Activated CD4-positive, alpha-beta T cell treated with anti-CD3 and anti-CD28 coated beads for 4 hours (primary cell): ENCODE results near the gene KRT36.
A peak's percentile ranks its signal among the peaks of the same experiment; 100 is the strongest.

Experiments
- DNase-seq, 2 donors: peaks; one replicate each; pipeline ENCODE4 v3.0.0-alpha.2; 2020

KRT36 gene

DNA sequence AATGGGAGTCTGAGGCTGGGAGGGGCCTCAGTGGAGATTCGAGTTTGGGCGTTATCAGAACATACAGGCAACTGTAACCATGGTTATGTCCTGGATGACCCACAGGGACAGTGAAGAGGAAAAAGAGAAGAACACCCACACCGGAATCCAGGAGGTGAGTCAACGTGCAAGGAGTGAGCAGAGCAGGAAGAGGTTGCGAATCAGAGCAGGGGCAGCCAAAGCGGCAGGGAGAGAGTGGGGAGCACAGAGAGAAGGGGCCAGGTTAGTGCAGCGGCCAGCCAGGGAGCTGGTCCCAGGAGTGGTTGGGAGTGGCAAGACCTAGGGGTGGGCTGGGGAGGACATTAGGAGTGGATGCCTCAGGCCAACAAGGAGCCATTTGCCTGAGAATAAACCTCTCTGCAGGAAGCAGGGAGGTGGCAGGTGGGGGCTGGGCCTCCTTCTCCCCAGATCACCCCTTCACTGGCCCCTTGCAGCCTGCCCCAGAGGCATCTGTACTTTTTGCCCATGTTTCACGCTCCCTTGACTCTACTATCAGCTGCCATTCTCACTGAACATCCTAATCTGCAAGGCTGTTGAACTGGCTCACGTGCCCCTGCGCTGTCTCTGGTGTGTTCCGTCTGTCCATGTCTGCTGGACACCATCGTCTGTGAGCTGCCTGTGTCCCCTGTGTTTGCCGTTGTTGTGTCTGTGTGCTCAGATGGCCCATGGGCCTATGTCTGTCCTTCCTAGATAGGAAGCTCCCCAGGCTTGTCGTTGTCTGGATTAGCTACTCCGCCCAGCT is 10.6 kb upstream of the KRT36 start:
- no peak for DNase-seq

DNA sequence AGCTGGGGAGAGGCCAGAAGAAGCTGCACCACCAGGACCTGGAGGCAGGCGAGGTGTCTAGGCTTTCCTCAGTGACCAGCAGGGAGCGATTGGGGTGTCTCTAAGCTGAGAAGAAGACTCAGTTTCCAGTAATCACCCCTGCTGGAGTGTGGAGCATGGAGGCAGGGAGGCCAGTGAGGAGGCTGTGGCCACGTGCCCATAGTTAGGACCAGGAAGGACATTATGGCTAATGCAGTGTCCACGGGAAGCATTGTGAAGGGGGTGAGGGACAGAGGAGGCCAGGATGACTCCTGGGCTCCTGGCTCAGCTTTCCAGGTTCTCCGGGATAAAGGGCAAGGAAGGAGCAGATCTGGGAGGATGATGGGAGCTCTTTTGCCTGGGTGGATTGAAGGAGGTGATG is 10.0 kb upstream of the KRT36 start:
- no peak for DNase-seq

DNA sequence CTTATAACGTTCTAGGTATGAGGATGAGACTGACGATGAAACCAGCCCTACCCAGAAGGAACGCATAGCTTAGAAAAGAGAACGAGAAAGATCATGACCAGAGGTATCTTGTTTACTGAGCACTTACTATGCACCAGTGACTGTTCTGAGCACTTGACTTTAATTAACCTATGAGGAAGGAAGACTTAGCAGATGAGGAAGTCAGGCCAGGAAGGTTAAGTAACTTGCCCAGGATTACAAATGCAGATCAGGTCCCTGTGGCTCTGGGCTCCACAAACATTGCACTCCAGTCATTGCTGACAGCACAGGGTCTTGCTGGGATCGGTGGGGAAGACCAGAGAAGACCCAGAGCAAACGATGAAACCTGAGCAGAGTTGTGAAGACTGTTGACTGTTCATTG is 8.6 kb upstream of the KRT36 start:
- DNase-seq, result no peak

DNA sequence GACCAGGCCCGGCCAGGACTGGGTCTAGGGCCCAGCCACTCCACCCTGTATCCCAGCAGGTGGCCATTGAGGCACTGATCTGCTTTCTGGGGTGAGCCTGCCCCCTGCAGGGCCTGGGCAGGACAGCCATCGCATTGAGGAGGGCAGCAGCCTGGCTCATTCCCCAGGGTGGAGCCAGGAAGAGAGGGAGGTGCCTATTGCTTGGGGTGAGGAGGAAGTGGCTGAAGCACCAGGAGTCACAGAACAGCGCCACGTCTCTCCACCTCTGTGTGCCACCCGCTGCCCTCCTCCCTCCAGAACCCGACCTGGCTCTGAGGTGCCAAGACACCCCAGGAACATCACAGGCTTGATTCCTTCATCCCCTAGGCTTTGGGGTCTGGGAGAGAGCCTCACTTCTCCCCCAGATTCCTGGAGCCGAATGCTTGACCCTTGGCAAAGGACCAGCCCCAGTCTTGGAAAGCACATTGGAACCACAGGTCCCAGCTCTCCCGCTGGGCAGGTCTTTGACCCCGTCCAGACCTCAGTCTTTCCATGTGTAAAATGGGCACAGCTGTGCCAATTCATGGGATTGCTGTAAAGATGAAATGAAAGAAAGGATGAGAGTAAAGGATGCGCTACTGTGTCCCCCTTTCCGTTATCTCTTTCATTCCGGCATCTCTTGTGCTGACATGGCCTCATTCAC is 7.2 kb upstream of the KRT36 start:
- peak; percentile 30 to 45 for DNase-seq

DNA sequence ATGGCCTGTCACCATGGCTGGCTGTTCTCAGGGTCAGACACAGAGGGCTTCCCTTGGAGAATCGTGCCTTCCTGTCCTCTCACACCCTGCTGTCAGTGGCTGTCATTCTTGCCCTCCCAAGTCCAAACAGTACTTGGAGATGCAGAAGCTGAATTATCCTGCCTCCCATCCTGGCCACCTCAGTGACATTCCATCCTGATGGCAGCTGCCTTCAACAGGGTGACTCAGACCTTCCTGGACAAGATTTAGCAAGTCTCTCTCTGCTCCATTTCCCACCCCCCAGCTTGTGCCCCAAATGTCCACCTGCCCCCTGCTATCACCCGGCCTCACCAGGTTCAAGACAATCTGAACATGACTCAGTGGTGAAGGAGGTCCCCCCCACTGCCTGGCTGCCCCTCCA is 4.8 kb upstream of the KRT36 start:
- DNase-seq, result no peak

DNA sequence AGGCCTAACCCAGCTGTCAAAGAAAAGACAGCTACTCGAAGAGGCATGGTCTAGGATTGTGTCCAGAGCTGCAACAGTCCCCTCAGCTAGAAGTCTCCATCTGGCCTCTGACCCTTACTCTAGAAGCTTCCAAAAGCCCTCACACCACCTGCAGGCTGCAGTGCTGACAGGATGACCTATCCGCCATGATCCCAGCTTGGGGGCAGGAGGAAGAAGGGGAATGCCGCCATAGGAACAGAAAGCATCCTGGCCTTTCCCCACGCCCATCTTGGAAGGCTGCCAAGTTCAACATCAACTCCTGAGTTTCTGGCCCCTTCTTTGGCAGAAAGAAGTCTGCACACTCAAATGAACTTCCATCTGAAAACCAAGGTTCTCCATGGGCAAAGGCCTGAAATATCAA is 3.1 kb upstream of the KRT36 start:
- DNase-seq, result no peak

DNA sequence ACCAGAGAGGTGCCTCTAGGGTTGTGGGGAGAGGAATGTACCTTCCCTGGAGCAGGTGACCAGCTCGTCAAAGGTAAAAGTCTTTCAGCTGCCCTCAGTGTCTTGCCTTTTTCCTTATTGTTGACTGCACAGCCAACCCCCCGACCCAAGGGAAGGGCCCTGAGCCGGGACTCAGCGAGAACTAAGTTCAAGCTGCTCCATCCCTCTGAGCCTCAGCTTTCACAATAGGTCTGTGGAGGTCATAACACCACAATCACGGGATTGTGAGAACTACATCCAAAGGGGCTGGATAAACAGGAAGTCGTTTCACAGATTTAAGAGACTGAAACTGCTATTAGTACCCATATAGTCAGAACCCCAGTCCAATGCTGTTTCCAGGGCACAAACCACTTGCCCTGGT is 2.6 kb upstream of the KRT36 start:
- DNase-seq, result no peak

DNA sequence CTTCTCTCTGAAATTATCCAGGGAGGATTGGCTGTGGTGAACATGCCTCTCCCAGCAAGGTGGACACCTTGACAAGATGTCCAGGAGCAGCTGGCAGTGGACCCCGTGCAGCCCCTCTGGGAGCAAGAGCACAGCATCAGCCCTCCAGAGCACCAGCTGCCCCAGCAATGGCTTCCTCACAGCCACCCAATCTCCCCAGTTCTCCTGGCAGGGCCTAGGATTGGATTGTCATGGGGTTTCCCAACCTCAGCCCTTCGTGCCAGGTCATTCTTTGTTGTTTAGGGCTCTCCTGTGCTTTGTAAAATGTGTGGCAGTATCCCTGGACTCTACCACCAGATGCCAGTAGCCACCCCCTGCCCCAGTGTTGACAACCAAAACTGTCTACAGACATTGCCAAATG is 1.8 kb upstream of the KRT36 start:
- no peak for DNase-seq

DNA sequence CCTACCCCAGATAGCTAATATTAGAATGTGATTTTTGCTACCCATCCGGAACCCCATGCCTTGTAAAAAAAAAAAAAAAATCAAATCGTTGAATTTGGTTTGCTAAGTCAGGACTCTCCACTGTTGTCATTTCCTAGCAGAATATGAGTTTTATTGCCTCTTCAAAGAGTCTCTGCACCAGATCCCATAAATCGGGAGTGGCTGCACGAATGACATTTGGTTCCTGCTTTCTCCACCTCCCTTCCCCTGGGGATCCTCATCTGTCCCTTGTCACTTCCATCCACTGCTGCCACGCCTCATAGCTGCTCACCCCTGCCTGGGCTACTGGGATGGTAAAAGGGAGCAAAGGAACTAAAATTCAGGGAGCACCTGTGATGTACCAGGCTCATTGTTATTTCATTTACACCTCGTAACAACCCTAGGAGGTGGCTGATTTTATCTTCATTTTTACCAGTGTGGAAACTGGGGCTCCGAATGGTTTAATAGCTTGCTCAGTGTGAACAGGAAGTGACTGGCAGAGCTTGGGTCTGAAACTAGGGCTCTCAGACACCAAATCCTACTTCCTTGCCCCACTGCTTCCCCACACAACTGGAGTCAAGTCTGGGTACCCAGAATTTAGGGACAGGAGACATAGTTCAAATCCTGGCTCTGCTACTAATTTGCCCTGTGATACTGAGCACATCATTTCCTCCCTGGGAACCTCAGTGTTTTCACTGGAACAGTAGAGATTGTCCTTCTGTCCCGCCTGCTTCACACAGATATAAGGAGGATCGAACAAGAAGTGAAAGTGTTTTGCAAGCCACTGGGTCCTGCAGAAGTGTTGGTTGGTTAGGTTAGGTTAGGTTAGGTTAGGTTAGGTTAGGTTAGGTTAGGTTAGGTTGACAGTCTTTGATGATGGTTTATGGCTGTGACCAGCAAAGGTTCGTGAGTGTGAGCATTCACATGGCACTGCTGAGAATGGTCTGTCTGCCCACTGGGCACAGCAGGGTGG is 585 bp upstream of the KRT36 start:
- DNase-seq, result no peak

DNA sequence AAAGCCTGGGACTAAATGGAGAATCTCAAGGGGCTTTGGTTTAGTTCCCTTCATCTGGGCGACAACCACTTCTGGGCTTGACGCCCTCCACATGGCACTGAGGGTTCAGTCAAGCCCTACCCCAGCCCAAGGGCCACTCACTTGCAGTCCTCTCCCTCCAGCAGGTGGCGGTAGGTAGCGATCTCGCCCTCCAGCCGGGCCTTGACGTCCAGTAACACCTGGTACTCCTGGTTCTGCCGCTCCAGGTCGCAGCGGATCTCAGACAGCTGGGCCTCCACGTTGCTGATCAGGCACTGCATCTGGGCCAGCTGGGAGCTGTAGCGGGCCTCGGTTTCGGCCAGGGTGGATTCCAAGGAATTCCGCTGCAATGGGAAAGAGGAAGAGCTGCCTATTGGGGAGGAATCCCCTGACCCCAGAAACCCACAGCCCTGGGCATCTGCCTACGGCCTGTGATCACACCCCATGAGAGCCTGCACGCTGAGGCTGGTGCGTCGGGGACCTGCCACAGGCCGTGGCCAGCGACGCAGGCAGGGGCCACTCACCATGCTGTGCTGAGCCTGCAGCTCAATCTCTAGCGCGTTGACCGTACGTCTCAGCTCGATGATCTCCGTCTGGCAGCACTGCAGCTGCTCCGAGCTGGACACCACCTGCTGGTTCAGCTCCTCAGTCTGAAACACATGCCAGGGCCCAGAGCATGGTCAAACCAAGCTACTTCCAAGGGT is 2.7 kb downstream of the KRT36 start:
- peak in 1 of 2 donors; percentile 9 for DNase-seq

DNA sequence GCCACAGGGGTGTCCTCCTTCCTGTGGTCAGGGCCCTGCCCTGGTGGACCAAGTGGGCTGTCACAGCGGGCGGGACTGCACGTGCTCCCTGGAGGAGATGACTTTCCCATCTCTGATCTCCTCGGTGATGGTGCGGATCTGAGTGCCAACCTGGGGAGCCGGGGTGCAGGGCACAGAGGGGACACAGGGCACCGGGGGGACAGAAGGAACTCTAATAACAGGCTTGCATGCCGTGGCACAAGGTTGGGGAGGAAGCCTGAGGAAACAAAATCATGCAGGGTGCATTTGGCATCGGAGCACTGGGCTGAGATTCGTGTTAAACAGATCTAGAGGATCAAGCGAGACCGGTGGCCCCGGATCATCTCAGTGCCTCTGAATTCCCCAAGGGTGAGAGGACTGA is 3.4 kb downstream of the KRT36 start:
- no peak for DNase-seq

DNA sequence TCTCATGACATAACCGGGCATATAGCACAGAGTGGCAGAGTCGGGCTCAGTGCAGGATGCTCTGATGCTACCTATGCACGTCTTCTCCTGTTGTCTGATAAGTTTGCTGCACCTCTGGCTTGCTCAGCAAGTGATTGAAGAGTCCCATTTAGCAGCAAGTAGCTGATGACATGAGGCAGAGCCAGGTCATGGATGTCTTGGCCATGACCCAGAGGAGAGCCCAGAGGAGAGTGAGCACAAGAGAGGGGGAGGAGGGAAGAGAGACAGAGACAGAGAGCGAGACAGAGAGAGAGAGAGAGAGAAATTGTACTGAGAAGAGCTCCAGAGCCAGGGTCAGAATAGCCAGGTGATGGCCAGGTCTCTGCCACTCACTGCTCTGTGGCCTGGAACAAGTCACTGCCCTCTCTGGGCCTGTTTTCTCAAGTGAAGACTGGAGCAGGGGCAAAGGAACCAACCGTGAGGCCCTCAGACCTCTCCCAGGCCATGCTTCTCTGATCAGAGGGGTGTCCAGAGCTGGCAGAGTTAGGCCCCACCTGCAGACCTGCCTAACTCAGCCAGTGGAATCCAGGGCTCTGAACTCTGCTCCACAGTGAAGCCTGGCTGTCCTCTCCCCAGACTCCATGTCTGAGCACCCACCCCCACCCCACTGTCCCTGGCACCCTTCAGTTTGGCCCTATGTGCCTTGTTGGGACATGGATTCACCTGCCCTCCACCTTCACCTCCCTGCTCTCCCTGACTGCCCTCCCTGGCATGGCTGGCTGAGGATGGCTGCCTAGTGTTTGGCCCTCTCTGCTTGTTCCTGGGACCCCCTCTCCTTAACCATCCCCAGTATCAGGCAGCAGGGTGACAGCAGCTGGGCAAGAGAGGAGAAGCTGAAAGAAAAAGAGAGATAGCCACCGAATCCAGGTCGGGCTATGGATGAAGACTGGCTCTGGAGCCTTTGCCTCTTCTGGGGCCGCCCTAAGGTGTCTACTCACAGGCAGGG is 4.5 kb downstream of the KRT36 start:
- DNase-seq, result no peak

DNA sequence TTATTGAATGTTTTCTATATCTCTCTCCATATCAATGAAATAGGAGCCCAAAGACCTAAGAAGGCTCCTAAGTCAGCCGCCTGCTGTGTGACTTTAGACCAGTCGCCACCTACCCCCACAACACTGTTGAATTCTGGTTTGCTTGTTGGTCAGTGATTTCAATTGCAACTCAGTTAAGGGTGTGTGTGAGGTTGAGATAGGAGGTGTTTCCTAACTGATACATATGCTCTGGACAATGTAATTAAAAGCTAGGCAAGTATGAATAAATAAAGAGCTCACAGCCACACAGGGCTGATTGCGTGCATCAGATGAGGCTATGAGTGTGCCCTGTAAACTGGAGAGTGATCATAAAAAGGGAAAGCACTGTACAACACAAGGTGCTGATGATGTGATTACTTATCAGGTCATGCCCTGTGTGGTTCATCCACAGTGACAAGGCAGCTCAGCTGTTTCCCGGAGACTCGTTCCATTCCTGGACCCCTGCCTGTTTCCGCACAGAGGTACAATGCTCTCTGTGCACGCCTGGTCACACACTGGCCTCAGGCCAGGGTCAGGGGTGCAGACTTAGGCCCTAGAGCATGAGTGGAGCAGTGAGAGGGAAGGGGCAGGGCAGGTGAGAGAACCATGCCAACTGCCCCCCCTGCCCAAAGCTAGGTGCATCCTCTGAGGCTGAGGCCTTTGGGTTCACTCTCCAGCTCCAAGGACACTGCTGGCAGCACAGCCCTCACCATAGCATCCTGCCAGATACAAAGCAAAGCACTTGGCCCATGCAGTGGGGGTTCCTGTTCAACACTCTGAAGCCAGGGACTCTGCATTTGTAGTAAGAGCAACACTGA is 5.5 kb downstream of the KRT36 start:
- DNase-seq, result no peak

DNA sequence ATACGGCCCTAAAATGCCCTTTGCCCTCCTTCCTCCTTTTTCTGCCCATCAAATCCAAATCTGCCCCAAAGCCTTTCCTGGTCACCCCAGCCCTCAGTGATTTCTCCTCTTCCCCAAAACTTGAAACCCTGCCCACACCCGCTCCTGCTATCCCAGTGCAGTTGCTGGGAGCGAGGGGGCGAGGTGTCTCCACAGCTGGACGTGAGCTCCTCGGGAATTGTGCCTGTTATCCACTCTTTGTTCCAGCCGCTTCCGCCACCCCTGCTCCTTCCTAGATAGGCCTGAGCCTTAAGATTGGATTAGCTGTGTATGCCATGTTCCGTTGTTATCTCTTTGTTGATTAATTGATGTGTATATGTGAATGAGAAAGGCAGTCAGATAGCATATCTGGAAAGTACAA is 6.2 kb downstream of the KRT36 start:
- no peak for DNase-seq

DNA sequence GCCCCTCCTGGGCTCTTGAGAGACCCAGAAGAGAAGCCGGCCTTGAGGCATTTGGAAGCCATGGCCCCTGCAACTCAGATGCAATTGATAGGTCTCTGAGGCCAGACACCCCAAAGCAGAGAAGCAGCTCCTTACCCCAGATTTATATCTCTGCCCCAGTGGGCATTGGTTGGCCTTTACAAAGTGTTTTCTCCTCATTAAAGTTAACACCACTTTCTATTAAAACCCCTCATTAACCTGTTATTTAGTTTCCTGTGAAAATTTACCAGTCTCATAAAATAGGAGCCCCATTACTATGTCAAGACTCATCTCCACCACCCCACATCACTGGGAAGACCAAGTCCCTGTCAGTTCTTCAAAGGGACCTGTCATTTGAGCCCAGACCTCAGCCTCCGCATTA is 8.7 kb downstream of the KRT36 start, which contains the start of gene KRT35:
Gene KRT35, minus strand, starts transcription at position 116 of the 400 bp plus-strand sequence. Its CDS starts 54 bp downstream, at position 62.
- no peak for DNase-seq

DNA sequence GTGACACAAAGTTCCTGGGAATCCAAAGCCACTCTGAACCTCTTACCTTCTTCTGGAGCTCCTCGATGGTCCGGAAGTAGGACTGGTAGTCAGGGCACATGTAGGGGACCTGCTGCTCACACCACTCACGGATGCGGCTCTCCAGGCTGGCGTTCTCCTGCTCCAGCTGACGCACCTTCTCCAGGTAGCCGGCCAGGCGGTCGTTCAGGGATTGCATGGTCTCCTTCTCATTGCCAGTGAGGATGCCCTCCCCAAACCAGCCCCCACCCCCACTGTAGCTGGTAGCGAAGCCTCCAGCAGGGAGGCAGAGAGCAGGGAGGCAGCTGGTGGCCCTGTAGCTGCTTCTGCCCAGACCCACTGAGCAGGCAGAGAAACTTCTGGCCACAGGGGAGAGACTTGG is 9.1 kb downstream of the KRT36 start:
- DNase-seq, result no peak

DNA sequence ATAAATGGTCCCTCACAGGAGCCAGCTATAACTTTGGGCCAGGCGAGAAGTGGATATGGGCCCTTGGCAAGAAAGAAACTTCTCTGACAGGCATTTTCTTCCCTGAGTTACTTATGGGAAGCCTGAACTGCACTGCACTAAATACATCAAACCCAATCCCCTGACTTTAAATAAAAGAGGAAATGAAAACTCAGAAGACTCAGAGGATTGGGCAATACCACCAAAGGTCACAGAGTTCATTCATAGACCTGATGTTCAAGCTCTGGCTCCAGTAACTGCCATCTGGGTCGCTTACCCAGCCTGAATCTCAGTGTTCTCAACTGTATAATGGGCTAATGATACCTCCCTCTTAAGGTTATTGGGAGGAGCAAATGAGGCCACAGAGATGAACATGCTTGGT is 9.6 kb downstream of the KRT36 start:
- no peak for DNase-seq

DNA sequence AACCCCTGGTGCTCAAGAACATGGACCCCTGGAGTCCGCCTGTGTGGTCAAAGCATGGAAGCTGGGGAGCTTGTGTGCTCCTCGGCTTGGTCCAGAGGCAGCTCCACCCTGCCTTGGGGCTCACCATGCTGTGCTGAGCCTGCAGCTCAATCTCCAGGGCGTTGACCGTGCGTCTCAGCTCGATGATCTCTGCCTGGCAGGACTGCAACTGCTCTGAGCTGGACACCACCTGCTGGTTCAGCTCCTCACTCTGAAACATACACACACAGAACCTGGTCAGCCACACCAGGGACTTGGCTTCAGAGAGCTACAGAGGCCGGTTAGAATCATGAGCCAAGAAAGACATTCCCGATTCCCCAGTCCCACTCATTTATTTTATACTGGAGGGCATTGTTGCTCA is 11.5 kb downstream of the KRT36 start:
- DNase-seq, result no peak

DNA sequence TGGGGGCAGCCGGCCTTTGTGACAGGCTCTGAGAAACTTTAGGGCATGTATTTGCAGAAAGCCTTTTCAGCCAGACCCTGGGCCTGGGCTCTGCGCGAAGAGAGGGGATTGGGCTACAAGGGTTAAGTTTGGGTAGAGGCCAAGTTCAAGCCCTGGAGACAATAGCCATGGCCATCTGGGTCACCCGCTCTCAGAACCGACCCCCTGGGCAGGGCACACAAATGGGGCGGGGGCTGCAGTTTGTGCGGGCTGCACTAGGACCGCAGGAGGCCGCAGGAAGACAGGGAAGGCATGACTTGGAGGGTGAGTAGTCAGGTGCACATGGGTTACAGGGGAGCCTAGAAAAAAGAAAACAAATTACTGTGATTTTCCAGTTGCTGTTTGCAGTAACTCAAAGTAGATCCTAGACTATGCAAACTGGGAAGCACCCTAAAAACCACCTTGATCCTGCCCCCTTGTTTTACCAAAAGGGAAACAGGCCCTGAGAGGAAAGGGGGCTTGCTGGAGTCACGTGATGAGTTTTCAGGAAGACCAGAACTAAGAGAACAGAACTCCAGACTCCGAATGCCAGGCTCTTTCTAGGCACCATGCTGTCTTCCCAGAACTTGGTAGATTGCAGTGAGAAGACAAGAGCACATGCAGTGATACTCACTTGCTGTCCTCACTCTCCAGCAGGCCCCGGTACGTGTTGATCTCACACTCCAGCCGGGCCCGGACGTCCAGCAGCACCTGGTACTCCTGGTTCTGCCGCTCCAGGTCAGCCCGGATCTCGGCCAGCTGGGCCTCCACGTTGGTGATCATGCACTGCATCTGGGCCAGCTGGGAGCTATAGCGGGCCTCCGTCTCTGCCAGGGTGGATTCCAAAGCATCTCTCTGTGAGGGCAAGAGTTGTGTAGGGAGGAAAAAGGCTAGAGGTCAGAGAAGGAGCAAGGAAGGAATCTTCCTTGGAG is 12.6 kb downstream of the KRT36 start:
- no peak for DNase-seq
